SJSA1 (cell line): ENCODE measurements around the gene SERPIND1. TPM values are rescaled to one million over a fixed set of nuclear protein-coding genes. Genes with fewer than 3 reads are reported as not detected.
"Not testable (repeated sequence)": the region's sequence is repeated elsewhere in the genome, so short reads cannot be mapped to it uniquely, and the experiment has no call there.

Experiments
- DNase-seq, 2 experiments: peaks; one replicate each; pipeline ENCODE4 v3.0.0-alpha.2; 2015 to 2020; ENCODE audit warnings: low spot score in 2 of 2, low read depth in 1 of 2
- H3K27ac ChIP-seq: fragments of 250-450 bp; sonication (Bioruptor Pico); 2 replicates; pipeline ENCODE4 v1.5.1; 2020; ENCODE audit warnings: mild to moderate bottlenecking, moderate library complexity
- H3K27me3 ChIP-seq: fragments of 250-450 bp; sonication (Bioruptor Pico); replicated peaks from 2 replicates; pipeline ENCODE4 v1.5.1; 2020; ENCODE audit warnings: mild to moderate bottlenecking, moderate library complexity
- H3K36me3 ChIP-seq: fragments of 250-450 bp; sonication (Bioruptor Pico); 2 replicates; pipeline ENCODE4 v1.5.1; 2020; ENCODE audit warnings: mild to moderate bottlenecking
- H3K4me1 ChIP-seq: fragments of 250-450 bp; sonication (Bioruptor Pico); replicated peaks from 2 replicates; pipeline ENCODE4 v1.6.1; 2021; ENCODE audit warnings: mild to moderate bottlenecking
- H3K4me3 ChIP-seq: fragments of 250-450 bp; sonication (Bioruptor Pico); 2 replicates; pipeline ENCODE4 v1.5.1; 2020; ENCODE audit warnings: mild to moderate bottlenecking
- H3K9me3 ChIP-seq: fragments of 250-450 bp; sonication (Bioruptor Pico); replicated peaks from 2 replicates; pipeline ENCODE4 v1.5.1; 2020; ENCODE audit warnings: mild to moderate bottlenecking
- total RNA-seq: library from RNA; depleted of rRNA; stranded (reverse); fragments of >200 nt; shearing (Covaris generic); gene quantifications from 2 replicates; pipeline ENCODE4 v1.2.3, GENCODE V29; 2014; rRNA removed

The SERPIND1 gene
- total RNA-seq = not detected in 2 replicates

GRCh38 chr22:20773793-20774212, at the start of gene SERPIND1:
Gene SERPIND1 (plus strand): TSS chr22:20774113. CDS start chr22:20779313, 5,200 bp downstream.
- Histone ChIP-seq H3K4me3 (no peak within 1 kb of the TSS), H3K36me3 (0 out of 2 replicates have a peak, but pooled peaks cover 5% of the 10 kb centered on the region), H3K9me3 (no peaks in the 10 kb centered on the region), H3K27ac (no peak within 1 kb of the TSS), H3K27me3 (no peaks in the 10 kb centered on the region), H3K4me1 (peaks cover 12% of the 10 kb centered on the region)
- no peak for DNase-seq

GRCh38 chr22:20724676-20725454, 49.0 kb upstream of the SERPIND1 start:
- Histone ChIP-seq H3K4me1 (no peaks in the 10 kb centered on the region), H3K27ac (no peak overlapping the region), H3K4me3 (no peak overlapping the region), H3K27me3 (no peaks in the 10 kb centered on the region), H3K9me3 (no peaks in the 10 kb centered on the region), H3K36me3 (peaks cover 42% of the 10 kb centered on the region)
- no peak for DNase-seq

- Histone ChIP-seq H3K9me3 (no peaks in the 10 kb centered on the region), H3K4me1 (no peaks in the 10 kb centered on the region), H3K4me3 (no peak overlapping the region), H3K27me3 (no peaks in the 10 kb centered on the region), H3K36me3 (peaks cover 45% of the 10 kb centered on the region), H3K27ac (no peak overlapping the region)
- DNase-seq = no peak
Measured at GRCh38 chr22:20725987-20726558, 47.8 kb upstream of the SERPIND1 start.

- H3K27ac ChIP-seq = no peak overlapping the region
- H3K27me3 ChIP-seq = no peaks in the 10 kb centered on the region
- H3K9me3 ChIP-seq = no peaks in the 10 kb centered on the region
- DNase-seq = no peak
- H3K36me3 ChIP-seq = peaks cover 40% of the 10 kb centered on the region
- H3K4me3 ChIP-seq = no peak overlapping the region
- no peaks in the 10 kb centered on the region for H3K4me1 ChIP-seq
Measured at GRCh38 chr22:20727118-20728015, 46.5 kb upstream of the SERPIND1 start.

- Histone ChIP-seq H3K27ac (no peak overlapping the region), H3K27me3 (no peaks in the 10 kb centered on the region), H3K4me1 (no peaks in the 10 kb centered on the region), H3K36me3 (peaks cover 40% of the 10 kb centered on the region), H3K4me3 (no peak overlapping the region), H3K9me3 (no peaks in the 10 kb centered on the region)
- DNase-seq = no peak
Measured at GRCh38 chr22:20728523-20729190, 45.3 kb upstream of the SERPIND1 start.

- no peaks in the 10 kb centered on the region for H3K9me3 ChIP-seq
- no peak for DNase-seq
- H3K27me3 ChIP-seq = no peaks in the 10 kb centered on the region
- peaks cover 40% of the 10 kb centered on the region for H3K36me3 ChIP-seq
- no peak overlapping the region for H3K4me3 ChIP-seq
- no peak overlapping the region for H3K27ac ChIP-seq
- H3K4me1 ChIP-seq = no peaks in the 10 kb centered on the region
Measured at GRCh38 chr22:20729194-20729593, 44.7 kb upstream of the SERPIND1 start.

- not testable (repeated sequence) for H3K27me3 ChIP-seq, H3K27ac ChIP-seq, DNase-seq, H3K4me1 ChIP-seq, H3K9me3 ChIP-seq, H3K4me3 ChIP-seq
- H3K36me3 ChIP-seq = peaks cover 28% of the 10 kb centered on the region
Measured at GRCh38 chr22:20732431-20732830, 41.5 kb upstream of the SERPIND1 start.

- not testable (repeated sequence) for H3K4me1 ChIP-seq, H3K27me3 ChIP-seq, H3K9me3 ChIP-seq, DNase-seq, H3K4me3 ChIP-seq, H3K27ac ChIP-seq
- peaks cover 12% of the 10 kb centered on the region for H3K36me3 ChIP-seq
Measured at GRCh38 chr22:20735356-20736162, 38.4 kb upstream of the SERPIND1 start.

GRCh38 chr22:20736891-20737290, 37.0 kb upstream of the SERPIND1 start:
- H3K4me3 ChIP-seq, H3K27me3 ChIP-seq, DNase-seq: not testable (repeated sequence)

GRCh38 chr22:20738394-20739089, 35.4 kb upstream of the SERPIND1 start:
- H3K27ac ChIP-seq = no peak overlapping the region
- no peaks in the 10 kb centered on the region for H3K27me3 ChIP-seq
- no peak overlapping the region for H3K4me3 ChIP-seq
- no peaks in the 10 kb centered on the region; the same call in none of the 2 replicates for H3K9me3 ChIP-seq
- H3K36me3 ChIP-seq = peaks cover 33% of the 10 kb centered on the region
- no peak for DNase-seq
- H3K4me1 ChIP-seq = no peaks in the 10 kb centered on the region

More at GRCh38 chr22:20736891-20737290, 37.0 kb upstream of the SERPIND1 start:
- H3K36me3 ChIP-seq = peaks cover 25% of the 10 kb centered on the region
- H3K27ac ChIP-seq, H3K4me1 ChIP-seq, H3K9me3 ChIP-seq: not testable (repeated sequence)

GRCh38 chr22:20740222-20740951, 33.5 kb upstream of the SERPIND1 start:
- H3K4me1 ChIP-seq = no peaks in the 10 kb centered on the region
- DNase-seq = no peak
- no peak overlapping the region for H3K4me3 ChIP-seq
- H3K9me3 ChIP-seq = no peaks in the 10 kb centered on the region; the same call in none of the 2 replicates
- no peaks in the 10 kb centered on the region for H3K27me3 ChIP-seq
- H3K36me3 ChIP-seq = peaks cover 33% of the 10 kb centered on the region
- no peak overlapping the region for H3K27ac ChIP-seq
